ENCODE measurements around the gene ZBTB8OS. TPM values are rescaled to one million over a fixed set of nuclear protein-coding genes. Genes with fewer than 3 reads are reported as not detected.

The ZBTB8OS gene
- total and polyA plus RNA-seq, 9 of the 15 experiments (the other 6 are each of a cell fraction or from before 2014, with no cell fraction given): 54.8 to 230 (median 107) TPM

- no peak overlapping the region for H3K4me2 ChIP-seq (ENCODE audit: insufficient read depth, low read length)
- no peak overlapping the region for H3K4me3 ChIP-seq
- H3K4me1 ChIP-seq (replicated peaks in 1 of 2; ENCODE audit: control insufficient read depth in 2 of 2, insufficient read depth in 2 of 2, low read length in 2 of 2): no peaks in the 10 kb centered on the region
- peak in 1 of 4 experiments; percentile 34 for DNase-seq (ENCODE audit: extremely low read depth in 1 of 4, low spot score in 3 of 4)
- ChIA-PET POLR2A (interaction anchor here (0.8 kb wide), 1 partner anchor 16 kb away, joined by 3 read pairs; the partner anchor contains the start of gene RBBP4), CTCF (ENCODE audit: low intra/inter-chr PET ratio) (interaction anchor here (0.6 kb wide), 1 partner anchor 244 kb away, joined by 4 read pairs; no protein-coding TSS in a partner anchor)
- H3K27me3 ChIP-seq (ENCODE audit: control insufficient read depth in 2 of 2, insufficient read depth in 2 of 2, low read length in 2 of 2): no peaks in the 10 kb centered on the region
- 76% methylated on average over 12 of the region's 12 CpGs for WGBS (ENCODE audit: insufficient coverage, low coverage, missing lambda C conversion rate)
- H2AFZ ChIP-seq (ENCODE audit: low read depth, low read length): no peak overlapping the region
- in situ Hi-C loops (cut with MboI) (no loop called here), intact Hi-C loops (cut with micrococcal nuclease) (no loop called here)
- H3K9me3 ChIP-seq (replicated peaks; ENCODE audit: control insufficient read depth, insufficient read depth, low read depth, low read length): no peaks in the 10 kb centered on the region
- no peaks in the 10 kb centered on the region for H3K9me1 ChIP-seq (ENCODE audit: control insufficient read depth, insufficient read depth, low read length)
- H4K20me1 ChIP-seq (replicated peaks; ENCODE audit: control insufficient read depth, insufficient read depth, low read length): no peaks in the 10 kb centered on the region
- H3K36me3 ChIP-seq (ENCODE audit: control insufficient read depth, insufficient read depth, low read length): peaks cover 92% of the 10 kb centered on the region
- peaks cover 17% of the 10 kb centered on the region for H3K79me2 ChIP-seq (ENCODE audit: control insufficient read depth, insufficient read depth, low read length)
- no peak overlapping the region for H3K9ac ChIP-seq (ENCODE audit: insufficient read depth in 1 of 2, low read depth in 2 of 2, low read length in 2 of 2)
- H3K27ac ChIP-seq (ENCODE audit: extremely low read depth, low read depth, low read length): no peak overlapping the region
- FAIRE-seq: no peak
- no peak; the same call in 2 of the 3 replicates for ATAC-seq
- BruUV-seq (replicated peaks): no TSS peak
- TF ChIP-seq DDX20 (tag; IDR thresholded peaks at IDR 0.05; ENCODE audit: low read depth): no peak
- TF ChIP-seq ZNF655 (CRISPR knock-in tag; IDR thresholded peaks at IDR 0.05): no peak
- TF ChIP-seq NR4A1 (CRISPR knock-in tag; IDR thresholded peaks at IDR 0.05): no peak
- no peak for TF ChIP-seq NR4A1 (tag; IDR thresholded peaks at IDR 0.05)
- TF ChIP-seq PBX2 (CRISPR knock-in tag; IDR thresholded peaks at IDR 0.05; ENCODE audit: low read depth): no peak
- TF ChIP-seq PBX2 (tag; conservative IDR thresholded peaks at IDR 0.05; ENCODE audit: low read depth): 0 out of 2 replicates have a peak, but pooled peaks have one; percentile 37
- no peak for TF ChIP-seq ZNF280A (IDR thresholded peaks at IDR 0.05; ENCODE audit: low read depth, partially characterized antibody)
- TF ChIP-seq PTBP1 (IDR thresholded peaks at IDR 0.05; ENCODE audit: low read depth, low read length): no peak
- peak; percentile 54; the same call in 1 of the 2 replicates for TF ChIP-seq RAD51 (IDR thresholded peaks at IDR 0.05; ENCODE audit: borderline replicate concordance, low read depth)
- TF ChIP-seq MTA1 (IDR thresholded peaks at IDR 0.05; ENCODE audit: borderline replicate concordance): no peak
- TF ChIP-seq ZNF518B (CRISPR knock-in tag; IDR thresholded peaks at IDR 0.05): no peak
- no peak for TF ChIP-seq ZBTB17 (CRISPR knock-in tag; IDR thresholded peaks at IDR 0.05)
Measured at GRCh38 chr1:32666901-32667566, 16.7 kb upstream of the ZBTB8OS start.
